Measurements from ENCODE around the gene PPCDC.

DNA sequence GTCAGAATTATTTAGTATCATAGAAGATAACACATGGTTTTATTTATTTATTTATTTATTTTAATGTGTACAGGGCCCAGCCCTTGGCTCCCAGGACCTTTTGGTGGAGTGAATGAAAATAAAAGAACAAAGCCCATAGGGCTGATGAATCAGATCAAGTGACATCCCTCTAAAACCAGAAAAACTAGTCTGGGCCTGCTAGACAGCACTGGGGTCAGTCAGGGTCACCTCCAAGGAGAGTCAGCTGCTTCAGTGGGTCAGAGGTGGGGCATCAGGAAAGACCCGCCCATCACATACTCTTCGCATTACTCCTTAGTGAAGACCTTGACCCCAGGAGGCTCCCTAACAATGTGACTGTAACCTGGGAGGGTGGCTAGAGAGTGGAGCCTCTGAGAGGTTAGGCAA is 12.8 kb downstream of the PPCDC start:
- no peak for TF ChIP-seq POLR2A (IDR thresholded peaks at IDR 0.05)
- TF ChIP-seq, protein P1, sequence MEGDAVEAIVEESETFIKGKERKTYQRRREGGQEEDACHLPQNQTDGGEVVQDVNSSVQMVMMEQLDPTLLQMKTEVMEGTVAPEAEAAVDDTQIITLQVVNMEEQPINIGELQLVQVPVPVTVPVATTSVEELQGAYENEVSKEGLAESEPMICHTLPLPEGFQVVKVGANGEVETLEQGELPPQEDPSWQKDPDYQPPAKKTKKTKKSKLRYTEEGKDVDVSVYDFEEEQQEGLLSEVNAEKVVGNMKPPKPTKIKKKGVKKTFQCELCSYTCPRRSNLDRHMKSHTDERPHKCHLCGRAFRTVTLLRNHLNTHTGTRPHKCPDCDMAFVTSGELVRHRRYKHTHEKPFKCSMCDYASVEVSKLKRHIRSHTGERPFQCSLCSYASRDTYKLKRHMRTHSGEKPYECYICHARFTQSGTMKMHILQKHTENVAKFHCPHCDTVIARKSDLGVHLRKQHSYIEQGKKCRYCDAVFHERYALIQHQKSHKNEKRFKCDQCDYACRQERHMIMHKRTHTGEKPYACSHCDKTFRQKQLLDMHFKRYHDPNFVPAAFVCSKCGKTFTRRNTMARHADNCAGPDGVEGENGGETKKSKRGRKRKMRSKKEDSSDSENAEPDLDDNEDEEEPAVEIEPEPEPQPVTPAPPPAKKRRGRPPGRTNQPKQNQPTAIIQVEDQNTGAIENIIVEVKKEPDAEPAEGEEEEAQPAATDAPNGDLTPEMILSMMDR (IDR thresholded peaks at IDR 0.05) = no peak

Data from adrenal gland (tissue), 5 donors.